ENCODE measurements around the gene EPHA2. TPM values are rescaled to one million over a fixed set of nuclear protein-coding genes. Genes with fewer than 3 reads are reported as not detected.

The EPHA2 gene
- polyA plus RNA-seq, 1 experiment = 26.5 TPM

DNA sequence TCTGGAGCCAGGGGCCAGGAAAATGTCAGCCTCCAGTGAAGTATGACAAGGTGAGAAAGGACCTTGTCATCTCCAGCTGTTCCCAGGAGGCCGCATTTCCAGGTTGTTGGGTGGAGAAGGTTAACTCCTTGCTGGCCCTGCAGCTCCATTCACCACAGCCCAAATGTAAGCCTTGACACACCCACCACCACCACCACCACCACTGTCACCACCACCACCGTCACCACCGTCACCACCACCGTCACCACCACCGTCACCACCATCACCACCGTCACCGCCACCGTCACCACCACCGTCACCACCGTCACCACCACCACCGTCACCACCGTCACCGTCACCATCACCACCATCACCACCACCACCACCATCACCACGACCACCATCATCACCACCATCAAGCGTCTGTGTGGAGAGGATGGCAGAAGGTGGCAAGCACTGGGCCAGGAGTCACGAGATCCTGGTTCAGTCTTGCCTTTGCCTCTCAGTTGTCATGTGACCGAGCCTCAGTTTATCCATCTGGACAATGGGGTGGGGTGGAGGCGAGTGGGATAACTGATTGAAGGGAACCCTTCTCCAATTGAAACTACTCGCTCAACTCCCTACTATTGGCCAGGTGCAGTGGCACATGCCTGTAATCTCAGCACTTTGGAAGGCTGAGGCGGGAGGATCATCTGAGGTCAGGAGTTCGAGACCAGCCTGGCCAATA, 61.3 kb downstream of the EPHA2 start:
- Histone ChIP-seq H3K36me3 (ENCODE audit: control insufficient read depth, insufficient read depth, low read length) (no peaks in the 10 kb centered on the region), H3K4me3 (ENCODE audit: low read depth, low read length) (no peak overlapping the region), H3K27me3 (ENCODE audit: control insufficient read depth, insufficient read depth, low read length) (peaks cover 1% of the 10 kb centered on the region)
- ChIA-PET CTCF (interaction anchor here (1.0 to 4.0 kb wide), 2 partner anchors 12 to 16 kb away, joined by 5 to 26 read pairs; no protein-coding TSS in a partner anchor), POLR2A (no interaction called here)
- TF ChIP-seq, protein P1, sequence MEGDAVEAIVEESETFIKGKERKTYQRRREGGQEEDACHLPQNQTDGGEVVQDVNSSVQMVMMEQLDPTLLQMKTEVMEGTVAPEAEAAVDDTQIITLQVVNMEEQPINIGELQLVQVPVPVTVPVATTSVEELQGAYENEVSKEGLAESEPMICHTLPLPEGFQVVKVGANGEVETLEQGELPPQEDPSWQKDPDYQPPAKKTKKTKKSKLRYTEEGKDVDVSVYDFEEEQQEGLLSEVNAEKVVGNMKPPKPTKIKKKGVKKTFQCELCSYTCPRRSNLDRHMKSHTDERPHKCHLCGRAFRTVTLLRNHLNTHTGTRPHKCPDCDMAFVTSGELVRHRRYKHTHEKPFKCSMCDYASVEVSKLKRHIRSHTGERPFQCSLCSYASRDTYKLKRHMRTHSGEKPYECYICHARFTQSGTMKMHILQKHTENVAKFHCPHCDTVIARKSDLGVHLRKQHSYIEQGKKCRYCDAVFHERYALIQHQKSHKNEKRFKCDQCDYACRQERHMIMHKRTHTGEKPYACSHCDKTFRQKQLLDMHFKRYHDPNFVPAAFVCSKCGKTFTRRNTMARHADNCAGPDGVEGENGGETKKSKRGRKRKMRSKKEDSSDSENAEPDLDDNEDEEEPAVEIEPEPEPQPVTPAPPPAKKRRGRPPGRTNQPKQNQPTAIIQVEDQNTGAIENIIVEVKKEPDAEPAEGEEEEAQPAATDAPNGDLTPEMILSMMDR (IDR thresholded peaks at IDR 0.05; ENCODE audit: insufficient read depth, low read depth, low read length) = no peak
- no peak for DNase-seq (ENCODE audit: low read depth)

DNA sequence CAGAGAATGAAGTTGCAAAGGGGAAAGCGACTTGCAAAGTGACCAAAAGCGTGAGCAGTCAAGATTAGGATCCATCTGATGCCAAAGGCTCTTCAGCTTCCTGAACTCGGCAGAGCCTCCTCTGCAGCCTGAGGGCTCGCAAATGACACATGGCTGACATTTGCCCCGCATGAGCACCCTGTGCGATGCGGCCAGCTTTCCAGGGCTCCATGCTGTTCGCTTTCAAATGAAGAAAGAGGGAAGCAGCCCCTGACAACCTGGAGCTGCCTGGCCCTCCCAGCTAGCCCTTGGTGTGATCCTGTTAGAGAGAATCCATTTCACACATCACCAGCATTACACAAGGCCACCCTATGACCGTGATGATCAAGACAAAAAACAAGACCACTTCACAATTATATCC, 62.3 kb downstream of the EPHA2 start:
- ChIA-PET CTCF (interaction anchor here (1.0 to 4.0 kb wide), 2 partner anchors 11 to 15 kb away, joined by 5 to 26 read pairs; no protein-coding TSS in a partner anchor), POLR2A (no interaction called here)

DNA sequence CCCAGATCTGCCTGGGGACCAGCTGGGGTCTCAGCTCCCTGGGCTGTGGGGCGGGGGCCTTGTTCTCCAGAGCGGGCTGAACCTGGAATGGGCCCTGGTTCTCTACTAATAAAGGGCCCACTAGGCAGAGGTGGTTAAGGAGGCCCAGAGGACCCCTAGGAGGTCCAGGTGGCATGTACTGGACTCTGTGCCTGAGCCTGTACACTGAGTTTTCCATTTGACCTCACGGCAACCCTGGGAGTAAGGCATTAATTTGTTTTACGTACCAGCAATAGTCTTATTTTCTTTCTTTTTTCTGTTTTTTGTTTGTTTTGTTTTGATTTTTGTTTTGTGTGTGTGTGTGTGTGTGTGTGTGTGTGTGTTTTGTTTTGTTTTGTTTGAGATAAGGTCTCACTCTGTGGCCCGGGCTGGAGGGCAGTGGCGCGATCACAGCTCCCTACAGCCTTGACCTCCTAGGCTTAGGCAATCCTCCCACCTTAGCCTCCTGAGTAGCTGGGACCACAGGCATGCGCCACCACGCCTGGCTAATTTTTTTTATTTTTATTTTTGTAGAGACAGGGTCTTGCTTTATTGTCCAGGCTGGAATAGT, 62.9 kb downstream of the EPHA2 start:
- CTCF ChIA-PET = interaction anchor here (1.8 to 4.0 kb wide), 2 partner anchors 11 to 14 kb away, joined by 3 to 26 read pairs; no protein-coding TSS in a partner anchor
- no peak for DNase-seq (ENCODE audit: low read depth)
- Histone ChIP-seq H3K4me3 (ENCODE audit: low read depth, low read length) (no peak overlapping the region), H3K36me3 (ENCODE audit: control insufficient read depth, insufficient read depth, low read length) (no peaks in the 10 kb centered on the region), H3K27me3 (ENCODE audit: control insufficient read depth, insufficient read depth, low read length) (peaks cover 1% of the 10 kb centered on the region)
- POLR2A ChIA-PET = no interaction called here
- TF ChIP-seq, protein P1 (IDR thresholded peaks at IDR 0.05; ENCODE audit: insufficient read depth, low read depth, low read length) = no peak

More for the DNA sequence above, 62.3 kb downstream of the EPHA2 start:
- TF ChIP-seq, protein P1 (IDR thresholded peaks at IDR 0.05; ENCODE audit: insufficient read depth, low read depth, low read length) = no peak
- H3K27me3 ChIP-seq (ENCODE audit: control insufficient read depth, insufficient read depth, low read length) = peaks cover 1% of the 10 kb centered on the region
- no peak overlapping the region for H3K4me3 ChIP-seq (ENCODE audit: low read depth, low read length)
- no peaks in the 10 kb centered on the region for H3K36me3 ChIP-seq (ENCODE audit: control insufficient read depth, insufficient read depth, low read length)
- DNase-seq (ENCODE audit: low read depth) = no peak

DNA sequence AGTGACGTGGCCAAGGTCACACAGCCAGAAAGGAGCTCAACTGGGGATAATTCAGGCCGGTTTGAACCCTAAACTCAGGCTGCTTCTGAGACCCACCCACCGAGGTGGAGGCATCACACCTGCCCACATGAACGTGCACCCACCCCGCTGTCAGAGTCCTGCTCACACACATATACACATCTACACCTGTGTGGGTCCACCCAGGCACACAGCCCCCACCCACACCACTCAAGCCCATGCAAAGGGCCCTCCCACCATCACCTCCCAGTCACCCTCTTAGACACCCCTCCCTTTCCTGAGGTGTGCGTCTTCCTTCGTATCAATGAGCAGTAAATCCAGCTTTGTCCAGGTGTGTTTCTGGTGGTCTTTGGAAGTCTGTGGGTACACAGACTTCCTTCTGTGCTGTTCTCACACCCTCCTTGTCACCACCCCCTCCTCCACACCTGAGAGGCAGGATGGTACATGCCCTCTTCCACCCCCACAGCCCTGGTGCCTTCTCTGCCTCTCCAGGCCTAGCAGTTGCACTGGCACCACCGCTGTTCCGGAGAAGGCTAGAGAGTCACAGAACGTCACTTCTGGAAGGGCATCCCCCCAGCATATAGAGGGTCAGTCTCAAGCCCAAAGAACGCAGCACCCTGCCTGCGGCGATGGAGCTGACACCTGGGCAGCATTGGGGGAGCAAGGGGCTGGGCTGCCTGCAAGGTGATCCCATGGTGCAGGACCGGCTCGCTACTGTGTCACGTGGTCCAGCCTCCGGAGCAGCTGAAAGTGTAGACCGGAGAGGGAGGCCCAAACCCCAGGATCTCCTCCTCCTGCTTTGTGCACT, 63.6 kb downstream of the EPHA2 start:
- ChIA-PET CTCF (interaction anchor here (1.8 to 4.0 kb wide), 2 partner anchors 10 to 13 kb away, joined by 3 to 26 read pairs; no protein-coding TSS in a partner anchor), POLR2A (no interaction called here)
- H3K4me3 ChIP-seq (ENCODE audit: low read depth, low read length) = no peak overlapping the region
- TF ChIP-seq, protein P1 (IDR thresholded peaks at IDR 0.05; ENCODE audit: insufficient read depth, low read depth, low read length) = no peak
- H3K36me3 ChIP-seq (ENCODE audit: control insufficient read depth, insufficient read depth, low read length) = no peaks in the 10 kb centered on the region
- H3K27me3 ChIP-seq (ENCODE audit: control insufficient read depth, insufficient read depth, low read length) = peaks cover 1% of the 10 kb centered on the region
- DNase-seq (ENCODE audit: low read depth) = no peak

DNA sequence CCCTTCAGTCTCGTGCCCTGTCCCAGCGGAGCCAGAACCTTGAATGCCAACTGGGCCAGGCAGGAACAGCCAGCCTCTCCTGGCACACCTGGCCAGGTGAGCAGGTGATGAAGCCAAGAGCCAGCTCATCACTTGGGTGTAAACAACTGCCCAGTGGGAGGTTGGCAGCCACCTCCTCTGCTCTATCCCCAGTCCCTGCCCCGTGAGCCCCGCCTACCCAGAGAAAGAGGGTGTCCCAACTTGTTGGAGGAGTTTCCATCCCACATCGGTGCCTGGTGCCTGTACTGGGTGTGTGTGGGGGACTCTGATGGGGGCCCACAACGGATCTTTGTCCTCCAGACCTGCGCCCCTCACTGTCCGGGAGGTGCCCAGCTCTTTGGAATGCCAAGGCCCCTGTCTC, 64.6 kb downstream of the EPHA2 start:
- TF ChIP-seq, protein P1 (IDR thresholded peaks at IDR 0.05; ENCODE audit: insufficient read depth, low read depth, low read length) = no peak
- ChIA-PET CTCF (interaction anchor here (1.8 to 4.0 kb wide), 2 partner anchors 9 to 12 kb away, joined by 3 to 26 read pairs; no protein-coding TSS in a partner anchor), POLR2A (no interaction called here)
- H3K36me3 ChIP-seq (ENCODE audit: control insufficient read depth, insufficient read depth, low read length) = no peaks in the 10 kb centered on the region
- peaks cover 1% of the 10 kb centered on the region for H3K27me3 ChIP-seq (ENCODE audit: control insufficient read depth, insufficient read depth, low read length)
- DNase-seq (ENCODE audit: low read depth) = no peak
- H3K4me3 ChIP-seq (ENCODE audit: low read depth, low read length) = no peak overlapping the region

All from BJ (cell line).